Measurements from ENCODE around the gene CSGALNACT2.

Gene CSGALNACT2, protein sequence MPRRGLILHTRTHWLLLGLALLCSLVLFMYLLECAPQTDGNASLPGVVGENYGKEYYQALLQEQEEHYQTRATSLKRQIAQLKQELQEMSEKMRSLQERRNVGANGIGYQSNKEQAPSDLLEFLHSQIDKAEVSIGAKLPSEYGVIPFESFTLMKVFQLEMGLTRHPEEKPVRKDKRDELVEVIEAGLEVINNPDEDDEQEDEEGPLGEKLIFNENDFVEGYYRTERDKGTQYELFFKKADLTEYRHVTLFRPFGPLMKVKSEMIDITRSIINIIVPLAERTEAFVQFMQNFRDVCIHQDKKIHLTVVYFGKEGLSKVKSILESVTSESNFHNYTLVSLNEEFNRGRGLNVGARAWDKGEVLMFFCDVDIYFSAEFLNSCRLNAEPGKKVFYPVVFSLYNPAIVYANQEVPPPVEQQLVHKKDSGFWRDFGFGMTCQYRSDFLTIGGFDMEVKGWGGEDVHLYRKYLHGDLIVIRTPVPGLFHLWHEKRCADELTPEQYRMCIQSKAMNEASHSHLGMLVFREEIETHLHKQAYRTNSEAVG

DNA sequence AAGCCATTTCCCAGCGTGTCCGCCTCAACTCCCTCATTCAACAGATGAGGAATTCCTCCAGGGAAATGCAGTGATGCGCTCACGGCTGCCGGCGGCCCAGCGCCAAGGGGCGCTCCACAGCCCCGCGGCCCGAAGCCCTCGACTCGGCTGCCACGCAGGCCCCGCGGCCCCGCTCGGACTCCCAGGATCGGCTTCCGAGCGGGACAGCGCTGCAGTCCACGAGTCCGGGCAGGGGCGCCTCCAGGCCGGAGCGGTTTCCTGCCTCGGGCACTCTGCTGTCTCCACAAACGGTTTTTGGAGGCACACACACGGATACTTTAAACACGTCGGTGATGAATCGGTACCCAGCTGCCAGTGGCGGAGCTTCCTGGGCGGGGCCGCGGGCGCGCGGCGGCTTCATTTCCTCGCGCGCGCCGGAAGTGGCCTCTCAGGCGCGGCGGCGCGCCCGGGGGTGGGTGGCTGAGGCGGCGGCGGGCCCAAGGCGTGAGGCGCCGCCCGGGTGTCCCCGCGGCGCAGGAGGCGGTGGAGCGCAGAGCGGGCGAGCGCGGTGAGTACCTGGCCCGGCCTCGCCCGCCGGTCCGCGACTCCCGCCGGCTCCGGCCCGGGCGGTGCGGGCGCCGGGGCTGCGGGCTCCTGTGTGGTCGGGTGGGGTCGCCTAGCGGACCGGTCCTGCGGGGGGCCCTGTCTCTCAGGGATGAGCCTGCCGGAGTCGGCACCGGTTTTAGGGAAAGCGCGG is at the start of gene CSGALNACT2:
Gene CSGALNACT2 (plus strand): TSS at position 425 of the 736 bp plus-strand sequence. CDS start 16,705 bp downstream, outside the sequence.
- TF ChIP-seq, protein P1, sequence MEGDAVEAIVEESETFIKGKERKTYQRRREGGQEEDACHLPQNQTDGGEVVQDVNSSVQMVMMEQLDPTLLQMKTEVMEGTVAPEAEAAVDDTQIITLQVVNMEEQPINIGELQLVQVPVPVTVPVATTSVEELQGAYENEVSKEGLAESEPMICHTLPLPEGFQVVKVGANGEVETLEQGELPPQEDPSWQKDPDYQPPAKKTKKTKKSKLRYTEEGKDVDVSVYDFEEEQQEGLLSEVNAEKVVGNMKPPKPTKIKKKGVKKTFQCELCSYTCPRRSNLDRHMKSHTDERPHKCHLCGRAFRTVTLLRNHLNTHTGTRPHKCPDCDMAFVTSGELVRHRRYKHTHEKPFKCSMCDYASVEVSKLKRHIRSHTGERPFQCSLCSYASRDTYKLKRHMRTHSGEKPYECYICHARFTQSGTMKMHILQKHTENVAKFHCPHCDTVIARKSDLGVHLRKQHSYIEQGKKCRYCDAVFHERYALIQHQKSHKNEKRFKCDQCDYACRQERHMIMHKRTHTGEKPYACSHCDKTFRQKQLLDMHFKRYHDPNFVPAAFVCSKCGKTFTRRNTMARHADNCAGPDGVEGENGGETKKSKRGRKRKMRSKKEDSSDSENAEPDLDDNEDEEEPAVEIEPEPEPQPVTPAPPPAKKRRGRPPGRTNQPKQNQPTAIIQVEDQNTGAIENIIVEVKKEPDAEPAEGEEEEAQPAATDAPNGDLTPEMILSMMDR (IDR thresholded peaks at IDR 0.05; ENCODE audit: extremely low read depth, insufficient read depth, missing control alignments): no peak
- in situ Hi-C loops (cut with MboI; ENCODE audit: low pct_unique_long_range_greater_than_20kb, low sequenced_read_pairs, unreplicated experiment): no loop called here
- DNase-seq (ENCODE audit: low spot score): peak; percentile 95

DNA sequence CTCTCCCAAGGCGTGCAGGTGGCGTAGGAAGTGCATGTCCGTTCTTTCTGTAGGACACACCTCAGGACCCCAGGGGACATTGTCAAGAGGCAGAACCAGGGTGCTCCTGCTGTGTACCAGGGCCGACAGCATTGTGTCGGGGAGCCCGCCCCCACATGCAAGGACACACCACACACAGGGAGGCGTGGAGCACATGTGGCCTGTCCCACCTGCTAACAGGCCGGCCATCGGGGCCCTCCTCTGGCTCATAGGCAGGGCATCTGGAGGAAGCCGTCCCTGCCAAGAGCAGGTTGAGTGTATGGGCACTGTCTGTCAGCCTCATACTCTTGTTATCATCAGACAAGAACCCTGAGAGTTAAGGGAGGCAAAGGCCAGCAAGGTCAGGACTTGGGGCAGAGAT is 48.7 kb upstream of the CSGALNACT2 start:
- in situ Hi-C loops (cut with MboI; ENCODE audit: low pct_unique_long_range_greater_than_20kb, low sequenced_read_pairs, unreplicated experiment): no loop called here
- TF ChIP-seq, protein P1 (IDR thresholded peaks at IDR 0.05; ENCODE audit: extremely low read depth, insufficient read depth, missing control alignments): no peak
- no peak for DNase-seq (ENCODE audit: low spot score)

- no peak for DNase-seq (ENCODE audit: low spot score)
- TF ChIP-seq, protein P1 (IDR thresholded peaks at IDR 0.05; ENCODE audit: extremely low read depth, insufficient read depth, missing control alignments): no peak
- in situ Hi-C loops (cut with MboI; ENCODE audit: low pct_unique_long_range_greater_than_20kb, low sequenced_read_pairs, unreplicated experiment): no loop called here
These were observed 48.1 kb upstream of the CSGALNACT2 start for GRCh38 chr10:43090188-43090587.

DNA sequence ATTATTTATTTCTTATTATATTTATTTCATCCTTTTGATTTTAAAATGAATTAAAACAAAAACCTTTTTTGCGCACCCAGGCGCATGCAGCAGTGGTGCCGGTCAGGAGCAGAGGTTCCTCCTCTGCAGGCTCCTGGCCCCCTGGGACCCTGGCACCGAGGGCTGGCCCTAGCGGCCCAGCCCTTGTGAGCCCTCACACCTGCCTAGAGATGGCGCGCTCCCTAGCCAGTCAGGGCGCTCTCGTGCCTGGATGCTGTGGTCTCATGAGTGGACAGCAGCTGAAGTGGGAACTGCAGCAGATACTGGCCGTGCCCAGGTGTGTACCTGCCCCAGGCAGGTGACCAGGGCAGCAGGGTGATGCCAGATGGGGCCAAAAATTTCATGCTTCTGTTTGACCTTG is 47.6 kb upstream of the CSGALNACT2 start:
- in situ Hi-C loops (cut with MboI; ENCODE audit: low pct_unique_long_range_greater_than_20kb, low sequenced_read_pairs, unreplicated experiment): no loop called here
- DNase-seq (ENCODE audit: low spot score): no peak
- TF ChIP-seq, protein P1 (IDR thresholded peaks at IDR 0.05; ENCODE audit: extremely low read depth, insufficient read depth, missing control alignments): no peak

- no peak for DNase-seq (ENCODE audit: low spot score)
- TF ChIP-seq, protein P1 (IDR thresholded peaks at IDR 0.05; ENCODE audit: extremely low read depth, insufficient read depth, missing control alignments): no peak
- in situ Hi-C loops (cut with MboI; ENCODE audit: low pct_unique_long_range_greater_than_20kb, low sequenced_read_pairs, unreplicated experiment): no loop called here
These were observed 46.4 kb upstream of the CSGALNACT2 start for GRCh38 chr10:43091846-43092245.

DNA sequence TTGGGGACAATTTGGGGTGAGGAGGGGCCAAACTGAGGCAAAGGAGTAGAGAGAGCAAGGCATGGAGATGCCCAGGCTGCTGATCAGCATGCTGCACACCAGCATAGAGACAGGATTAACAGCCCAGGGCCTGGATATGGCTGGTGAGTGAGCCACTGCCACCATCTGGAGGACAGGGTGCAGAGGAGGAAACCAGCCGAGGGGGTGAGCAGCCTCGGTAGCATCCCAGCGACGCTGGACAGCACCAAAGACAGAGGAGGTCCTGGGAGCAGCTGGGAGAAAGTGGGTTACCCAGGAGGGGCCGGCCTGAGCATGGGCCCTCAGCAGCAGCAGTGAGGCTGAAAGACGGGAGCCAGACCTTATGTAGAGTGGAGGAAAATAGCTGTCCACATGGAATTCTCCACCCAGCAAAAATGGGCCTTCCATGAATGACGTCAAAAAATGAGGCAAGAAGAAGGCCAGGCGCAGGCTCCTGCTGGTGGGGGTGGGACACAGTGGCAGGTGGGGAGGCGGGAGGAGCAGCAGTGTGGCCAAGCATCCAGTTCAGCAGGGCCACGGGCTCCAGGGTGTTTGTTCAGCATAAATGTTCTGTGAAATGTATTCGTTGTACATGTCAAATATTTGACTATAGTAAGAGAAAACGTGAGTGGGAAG is 44.7 kb upstream of the CSGALNACT2 start:
- TF ChIP-seq, protein P1 (IDR thresholded peaks at IDR 0.05; ENCODE audit: extremely low read depth, insufficient read depth, missing control alignments): no peak
- no peak for DNase-seq (ENCODE audit: low spot score)
- in situ Hi-C loops (cut with MboI; ENCODE audit: low pct_unique_long_range_greater_than_20kb, low sequenced_read_pairs, unreplicated experiment): no loop called here
